Measurements from ENCODE around the gene MTCP1.

Gene MTCP1

GRCh38 chrX:155026727-155027508 is 44.0 kb downstream of the MTCP1 start, which contains the start of gene FUNDC2:
TSS of gene FUNDC2 (plus strand) at chrX:155026844. CDS start at chrX:155026939, 95 bp downstream.
- peak; percentile 93 to 97 for DNase-seq (ENCODE audit: low read depth in 2 of 2)
- TF ChIP-seq, protein P1, sequence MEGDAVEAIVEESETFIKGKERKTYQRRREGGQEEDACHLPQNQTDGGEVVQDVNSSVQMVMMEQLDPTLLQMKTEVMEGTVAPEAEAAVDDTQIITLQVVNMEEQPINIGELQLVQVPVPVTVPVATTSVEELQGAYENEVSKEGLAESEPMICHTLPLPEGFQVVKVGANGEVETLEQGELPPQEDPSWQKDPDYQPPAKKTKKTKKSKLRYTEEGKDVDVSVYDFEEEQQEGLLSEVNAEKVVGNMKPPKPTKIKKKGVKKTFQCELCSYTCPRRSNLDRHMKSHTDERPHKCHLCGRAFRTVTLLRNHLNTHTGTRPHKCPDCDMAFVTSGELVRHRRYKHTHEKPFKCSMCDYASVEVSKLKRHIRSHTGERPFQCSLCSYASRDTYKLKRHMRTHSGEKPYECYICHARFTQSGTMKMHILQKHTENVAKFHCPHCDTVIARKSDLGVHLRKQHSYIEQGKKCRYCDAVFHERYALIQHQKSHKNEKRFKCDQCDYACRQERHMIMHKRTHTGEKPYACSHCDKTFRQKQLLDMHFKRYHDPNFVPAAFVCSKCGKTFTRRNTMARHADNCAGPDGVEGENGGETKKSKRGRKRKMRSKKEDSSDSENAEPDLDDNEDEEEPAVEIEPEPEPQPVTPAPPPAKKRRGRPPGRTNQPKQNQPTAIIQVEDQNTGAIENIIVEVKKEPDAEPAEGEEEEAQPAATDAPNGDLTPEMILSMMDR (IDR thresholded peaks at IDR 0.05; ENCODE audit: low read depth, low read length): no peak
- peak within 1 kb of the TSS; percentile 58 to 63 for H3K4me3 ChIP-seq (replicated peaks in 1 of 2; ENCODE audit: low read depth in 2 of 2, low read length in 2 of 2)

DNA sequence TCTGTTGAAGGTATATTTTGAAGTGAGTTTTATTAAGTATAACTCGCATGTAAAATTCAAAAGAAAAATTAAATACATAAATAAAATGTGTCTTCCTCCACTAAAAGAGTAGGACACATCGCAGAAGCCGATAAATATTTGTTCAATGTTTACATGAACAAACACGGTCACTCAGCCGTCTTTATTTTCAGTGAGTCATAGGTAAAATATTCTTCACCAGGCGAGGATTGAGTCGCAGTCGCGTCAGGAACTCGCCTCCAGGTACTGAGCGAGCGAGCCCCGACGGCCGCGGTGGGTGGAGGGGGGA is 44.6 kb downstream of the MTCP1 start:
- H3K4me3 ChIP-seq (replicated peaks in 1 of 2; ENCODE audit: low read depth in 2 of 2, low read length in 2 of 2): peak overlapping the region; percentile 58 to 63
- TF ChIP-seq, protein P1 (IDR thresholded peaks at IDR 0.05; ENCODE audit: low read depth, low read length): no peak

GRCh38 chrX:155023907-155024833 is 46.8 kb downstream of the MTCP1 start:
- TF ChIP-seq, protein P1 (IDR thresholded peaks at IDR 0.05; ENCODE audit: low read depth, low read length): no peak
- DNase-seq (ENCODE audit: low read depth in 2 of 2): no peak
- no peak overlapping the region for H3K4me3 ChIP-seq (replicated peaks in 1 of 2; ENCODE audit: low read depth in 2 of 2, low read length in 2 of 2)

More for the DNA sequence above, 44.6 kb downstream of the MTCP1 start:
- no peak for DNase-seq (ENCODE audit: low read depth in 2 of 2)

GRCh38 chrX:155022585-155022984 is 48.4 kb downstream of the MTCP1 start, which contains the start of gene F8:
TSS of gene F8 (minus strand) at chrX:155022723. CDS start at chrX:155022552, 171 bp downstream.
- TF ChIP-seq, protein P1 (IDR thresholded peaks at IDR 0.05; ENCODE audit: low read depth, low read length): no peak
- H3K4me3 ChIP-seq (replicated peaks in 1 of 2; ENCODE audit: low read depth in 2 of 2, low read length in 2 of 2): peak within 1 kb of the TSS in 1 of 2 donors; percentile 13
- no peak for DNase-seq (ENCODE audit: low read depth in 2 of 2)

DNA sequence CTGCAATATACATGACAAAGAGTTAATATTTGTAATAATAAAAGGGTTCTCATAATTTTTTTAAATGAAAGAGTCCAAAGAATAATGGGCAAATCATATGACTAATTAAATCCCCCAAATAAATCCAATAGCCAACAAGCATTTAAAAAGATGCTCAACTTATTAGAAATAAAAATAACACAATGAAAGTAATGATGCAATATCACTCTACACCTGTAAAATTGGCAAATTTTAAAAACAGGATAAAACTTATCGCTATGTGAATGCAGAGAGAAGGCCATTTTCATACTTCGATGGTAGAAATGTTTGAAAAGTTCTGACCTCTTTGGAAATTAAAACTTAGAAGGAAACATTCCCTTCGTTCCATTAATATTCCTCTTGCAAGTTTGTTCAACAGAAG is 50.3 kb downstream of the MTCP1 start:
- TF ChIP-seq, protein P1 (IDR thresholded peaks at IDR 0.05; ENCODE audit: low read depth, low read length): no peak
- DNase-seq (ENCODE audit: low read depth in 2 of 2): no peak
- H3K4me3 ChIP-seq (replicated peaks in 1 of 2; ENCODE audit: low read depth in 2 of 2, low read length in 2 of 2): no peak overlapping the region
